Peyer's patch (tissue), 4 donors: ENCODE measurements around the gene GNAO1.

Experiments
- POLR2A ChIP-seq, 2 donors: fragments of 450-650 bp; IDR thresholded peaks; one replicate each; pipeline ENCODE4 v1.5.1; 2017; ENCODE audit warnings: antibody characterized with exemption in 2 of 2, mild to moderate bottlenecking in 2 of 2, moderate library complexity in 2 of 2
- TF ChIP-seq, protein P1 (sequence below), 6 experiments: fragments of 450-650 bp in 4 of 6; fragments of 200-600 bp in 2 of 6; sonication (generic) in 1 of 6; IDR thresholded peaks; one replicate each; pipeline ENCODE4 v1.5.1; 2017 to 2019; ENCODE audit warnings: antibody characterized with exemption in 6 of 6, mild to moderate bottlenecking in 3 of 6, moderate library complexity in 1 of 6

DNA sequence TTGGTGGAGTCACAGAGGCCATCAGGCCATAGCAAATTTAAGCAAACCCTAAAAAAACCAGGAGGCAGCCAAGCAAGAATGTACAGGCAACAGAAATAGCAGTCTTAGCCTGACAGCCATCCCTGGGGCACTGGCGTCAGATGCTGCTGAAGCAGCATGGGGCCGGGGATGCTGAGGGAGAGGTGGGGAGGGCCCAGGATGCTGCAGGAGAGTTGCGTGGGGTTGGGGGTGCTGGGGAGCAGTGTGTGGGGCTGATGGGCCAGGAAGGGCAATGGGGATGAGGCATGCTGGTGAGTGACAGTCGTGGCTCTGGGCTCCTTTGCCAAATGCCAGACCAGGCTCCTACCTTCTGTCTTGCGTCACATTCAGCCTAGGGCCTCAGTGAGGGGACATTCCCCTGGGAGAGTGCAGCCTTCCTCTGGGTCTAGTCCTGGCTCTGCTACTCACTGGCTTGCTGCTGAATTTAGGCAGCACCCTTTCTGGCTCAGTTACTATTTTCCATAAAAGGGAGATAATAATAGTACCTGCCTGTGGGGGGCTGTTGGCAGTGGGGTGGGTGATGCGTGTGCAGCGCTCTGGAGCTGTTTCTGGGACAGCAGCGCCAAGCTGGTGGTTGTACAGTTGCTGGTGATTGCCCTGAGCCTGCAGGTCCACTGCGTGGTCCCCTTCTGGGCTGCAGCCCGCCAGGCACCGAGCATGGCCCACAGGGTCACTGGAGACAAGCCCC is 146.0 kb downstream of the GNAO1 start:
- TF ChIP-seq, protein P1, sequence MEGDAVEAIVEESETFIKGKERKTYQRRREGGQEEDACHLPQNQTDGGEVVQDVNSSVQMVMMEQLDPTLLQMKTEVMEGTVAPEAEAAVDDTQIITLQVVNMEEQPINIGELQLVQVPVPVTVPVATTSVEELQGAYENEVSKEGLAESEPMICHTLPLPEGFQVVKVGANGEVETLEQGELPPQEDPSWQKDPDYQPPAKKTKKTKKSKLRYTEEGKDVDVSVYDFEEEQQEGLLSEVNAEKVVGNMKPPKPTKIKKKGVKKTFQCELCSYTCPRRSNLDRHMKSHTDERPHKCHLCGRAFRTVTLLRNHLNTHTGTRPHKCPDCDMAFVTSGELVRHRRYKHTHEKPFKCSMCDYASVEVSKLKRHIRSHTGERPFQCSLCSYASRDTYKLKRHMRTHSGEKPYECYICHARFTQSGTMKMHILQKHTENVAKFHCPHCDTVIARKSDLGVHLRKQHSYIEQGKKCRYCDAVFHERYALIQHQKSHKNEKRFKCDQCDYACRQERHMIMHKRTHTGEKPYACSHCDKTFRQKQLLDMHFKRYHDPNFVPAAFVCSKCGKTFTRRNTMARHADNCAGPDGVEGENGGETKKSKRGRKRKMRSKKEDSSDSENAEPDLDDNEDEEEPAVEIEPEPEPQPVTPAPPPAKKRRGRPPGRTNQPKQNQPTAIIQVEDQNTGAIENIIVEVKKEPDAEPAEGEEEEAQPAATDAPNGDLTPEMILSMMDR (IDR thresholded peaks at IDR 0.05), result no peak
- no peak for TF ChIP-seq POLR2A (IDR thresholded peaks at IDR 0.05)
